Retina (tissue), 1 donor: ENCODE data around the gene AHDC1.
"Not testable (repeated sequence)": the region's sequence is repeated elsewhere in the genome, so short reads cannot be mapped to it uniquely, and the experiment has no call there.

Source experiments
- DNase-seq: peaks from one replicate; pipeline ENCODE4 v3.0.0-alpha.2; 2016

The AHDC1 gene

DNA sequence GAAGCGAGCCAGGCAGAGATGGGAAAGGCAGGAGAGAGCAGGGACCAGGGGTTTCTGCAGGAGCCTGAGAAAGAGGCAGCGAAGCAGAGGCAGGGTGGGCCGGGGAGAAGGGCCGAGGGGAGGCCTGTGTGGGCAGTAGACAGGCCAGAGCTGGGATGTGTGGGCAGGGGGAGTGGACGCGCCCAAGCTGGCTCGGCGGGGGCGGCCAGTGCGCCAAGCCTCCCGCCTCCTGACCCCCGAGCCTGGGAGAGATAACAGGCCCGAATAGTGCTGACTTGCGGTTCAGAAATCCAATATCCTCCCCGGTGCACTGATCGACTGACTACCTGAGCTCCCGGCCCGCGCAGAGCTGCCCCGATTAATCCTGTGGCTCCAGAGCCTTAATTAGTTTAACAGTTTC, 41.9 kb downstream of the AHDC1 start:
- peak; percentile 60 for DNase-seq

DNA sequence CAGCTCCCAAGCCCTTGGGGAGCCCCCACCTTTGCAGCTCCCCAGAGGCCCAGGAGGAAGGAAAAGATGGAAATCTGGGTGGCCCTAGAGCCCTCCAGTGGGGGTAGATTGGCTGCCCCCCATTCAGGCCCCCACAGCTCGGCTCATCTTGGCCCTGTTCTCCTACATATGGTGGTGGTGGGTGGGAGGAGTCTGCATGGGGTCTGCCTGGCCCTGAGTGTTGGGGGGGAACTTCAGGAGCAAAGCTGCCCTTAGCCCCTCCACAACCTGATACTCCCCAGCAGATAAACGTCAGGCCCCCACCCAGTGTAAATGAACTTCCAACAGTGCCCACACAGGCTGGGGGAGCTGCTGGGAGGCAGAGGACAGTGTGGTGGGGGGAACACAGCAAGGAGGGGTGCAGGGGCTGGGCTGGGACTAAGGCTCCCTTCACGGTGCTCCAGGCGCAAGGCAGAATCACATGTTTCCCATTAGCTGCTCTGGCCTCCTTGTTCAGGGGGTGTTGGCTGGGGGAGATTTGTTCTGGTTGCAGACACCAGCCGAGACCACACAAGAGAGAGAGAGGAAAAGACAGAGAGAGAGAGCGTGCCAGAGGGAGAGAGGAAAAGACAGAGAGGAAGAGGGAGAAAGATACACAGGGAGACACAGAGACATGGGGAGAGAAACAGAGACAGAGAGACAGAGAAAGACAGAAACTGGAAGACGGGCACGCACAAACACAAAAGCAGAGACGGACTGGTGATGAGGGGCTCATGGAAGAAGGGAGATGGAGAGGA, 42.6 kb downstream of the AHDC1 start:
- DNase-seq, result peak; percentile 30

DNA sequence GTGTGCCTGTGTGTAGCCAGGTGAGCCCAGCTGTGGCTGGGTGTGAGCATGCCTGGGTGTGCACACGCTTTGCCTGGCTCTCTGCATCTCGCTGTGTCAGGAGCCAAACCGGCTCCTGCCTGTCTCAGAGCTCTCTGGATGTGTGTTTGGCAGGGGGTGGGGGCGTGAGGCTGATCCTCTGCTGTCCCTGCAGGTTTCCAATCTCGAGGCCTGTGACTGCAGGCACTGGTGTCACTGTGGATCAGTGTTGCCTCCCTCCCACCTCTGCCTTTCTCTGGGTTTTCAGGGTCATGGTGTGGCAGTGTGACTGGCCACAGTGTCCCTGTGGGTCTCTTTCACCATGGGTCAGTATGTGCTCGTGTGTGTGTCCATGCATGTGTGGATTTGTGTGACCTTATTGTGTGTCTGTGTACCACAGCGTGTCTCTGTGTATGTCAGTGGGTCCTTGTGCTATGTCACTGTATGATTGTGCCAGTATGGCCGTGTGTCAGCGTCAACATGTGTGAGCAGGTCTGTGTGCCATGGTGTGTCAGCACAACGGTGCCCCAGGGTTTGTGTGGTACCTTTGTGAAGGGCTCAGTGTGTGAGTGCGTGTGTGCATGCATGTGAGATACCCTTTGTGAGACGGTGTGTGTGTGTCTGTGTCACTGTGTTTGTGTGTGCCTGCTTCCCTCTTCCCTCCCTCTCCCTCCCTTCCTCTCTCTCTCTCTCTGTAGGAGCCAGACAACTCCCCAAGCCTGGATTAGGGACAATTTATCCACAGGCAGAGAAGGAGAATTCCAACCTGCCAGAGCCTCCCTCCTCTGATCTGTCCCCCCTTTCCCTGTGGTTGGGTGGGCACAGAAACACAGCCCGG, 43.4 kb downstream of the AHDC1 start:
- peak; percentile 59 for DNase-seq

DNA sequence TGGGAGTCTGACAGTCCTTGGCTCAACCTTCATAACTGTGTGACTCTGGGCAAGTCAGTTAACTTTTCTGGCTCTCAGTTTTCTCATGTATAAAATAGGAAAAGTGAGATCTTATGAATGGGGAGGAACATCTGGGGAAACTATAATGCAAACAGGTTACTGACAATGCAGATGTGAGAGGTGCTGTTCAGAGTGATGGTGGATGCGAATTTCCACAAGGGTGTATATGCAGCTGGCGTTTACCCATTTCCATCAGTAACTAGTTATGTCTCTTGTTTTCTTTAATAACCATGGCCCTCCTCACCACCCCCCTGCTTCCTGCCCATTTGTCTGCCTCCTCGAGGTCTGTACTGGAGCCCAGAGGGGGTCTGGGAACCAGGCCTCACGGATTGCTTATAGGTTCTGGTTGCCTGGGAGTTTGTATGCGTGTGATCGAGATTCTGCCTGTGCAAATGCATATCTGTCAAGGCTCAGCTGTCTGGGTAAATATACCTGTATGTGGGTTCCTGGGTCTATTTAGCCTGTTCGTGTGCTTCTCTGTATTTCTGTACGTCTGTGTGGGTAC, 44.4 kb downstream of the AHDC1 start:
- DNase-seq, result no peak

DNA sequence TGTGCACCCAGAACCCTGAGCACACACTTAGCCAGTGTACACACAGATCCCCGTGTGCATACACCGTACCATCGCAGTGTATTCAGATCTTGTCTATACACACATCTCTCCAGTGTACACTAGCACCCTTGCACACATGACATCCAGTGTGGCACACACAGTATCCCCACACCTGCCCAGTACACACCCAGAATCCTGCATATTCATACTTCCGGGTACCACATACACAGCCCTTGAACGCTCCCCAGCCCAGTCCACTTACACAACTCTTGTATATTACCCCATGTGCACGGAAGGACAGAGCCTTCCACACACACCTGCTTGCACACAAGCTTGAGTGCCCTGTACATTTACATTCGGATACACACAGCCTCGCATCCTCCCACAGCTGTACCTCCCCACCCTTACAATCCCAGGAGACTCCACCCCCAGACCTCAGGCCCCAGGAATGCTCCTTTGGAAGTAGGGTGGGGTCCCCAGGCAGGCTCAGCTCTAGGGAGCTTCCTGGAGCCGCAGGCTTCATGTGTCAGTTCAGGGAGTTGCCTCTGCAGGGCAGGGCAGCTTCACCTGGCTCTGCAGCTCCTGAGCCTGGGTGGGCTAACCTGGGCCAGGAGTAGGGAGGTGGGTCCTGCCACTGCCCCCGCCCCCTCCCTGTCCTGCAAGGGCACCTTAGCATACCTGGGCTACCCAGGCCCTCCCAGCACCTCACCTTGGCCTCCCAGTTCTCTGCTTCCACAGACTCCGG, 46.2 kb downstream of the AHDC1 start:
- no peak for DNase-seq

DNA sequence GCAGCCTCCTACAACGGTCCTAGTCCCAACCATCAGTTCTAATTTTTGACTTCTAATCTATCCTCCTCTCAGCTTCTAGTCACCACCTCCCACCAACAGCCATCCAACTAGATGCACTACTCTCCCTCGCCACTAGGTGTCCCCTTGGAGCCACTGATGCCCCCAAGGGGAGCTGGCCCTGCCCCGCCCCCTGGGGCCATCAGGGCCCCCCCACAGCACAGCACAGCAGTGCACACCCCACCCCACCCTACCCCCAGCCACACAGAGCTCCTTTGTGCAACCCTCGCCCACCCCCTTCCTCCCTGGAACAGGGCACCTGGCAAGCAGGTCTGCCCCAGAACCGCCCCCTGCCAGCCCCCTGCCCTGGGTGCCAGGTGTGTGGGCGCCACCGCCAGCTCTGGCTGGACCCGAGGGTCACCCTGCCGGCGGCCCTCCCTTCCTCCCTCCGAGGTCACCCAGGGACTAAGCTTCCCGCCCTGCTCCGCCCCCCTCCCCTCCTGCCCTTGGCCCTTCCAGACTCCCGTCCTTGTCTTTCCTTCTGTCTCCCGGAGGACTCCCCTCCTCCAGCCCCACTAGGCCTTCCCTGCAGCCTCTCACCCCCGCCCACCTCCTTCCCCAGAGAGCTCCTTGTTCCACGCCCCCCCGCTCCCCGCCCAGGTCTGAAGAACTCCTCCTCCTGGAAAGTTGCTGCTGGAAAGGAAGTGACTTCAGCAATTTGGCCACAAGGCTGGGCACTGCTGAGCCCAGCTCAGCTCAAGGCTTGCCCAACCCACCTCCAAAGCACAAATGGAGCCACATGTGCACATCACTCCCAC, 47.0 kb downstream of the AHDC1 start:
- DNase-seq, result peak; percentile 72

DNA sequence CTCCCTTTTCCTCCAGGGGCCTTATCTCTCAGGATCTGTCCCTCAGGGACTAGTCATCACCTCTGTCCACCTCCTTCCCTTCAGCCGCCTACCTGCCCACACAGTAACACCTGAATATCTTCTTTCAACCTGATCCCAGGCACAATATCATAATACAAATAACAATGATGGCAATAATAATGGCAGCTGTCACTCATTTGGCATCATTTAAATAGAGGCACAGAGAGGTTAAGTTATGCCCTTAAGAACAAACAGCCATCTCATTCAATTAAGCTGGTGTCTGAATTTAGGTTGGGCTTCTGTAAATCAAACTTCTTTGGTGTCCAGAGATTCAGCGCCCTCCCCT, 47.5 kb downstream of the AHDC1 start:
- DNase-seq, result no peak

DNA sequence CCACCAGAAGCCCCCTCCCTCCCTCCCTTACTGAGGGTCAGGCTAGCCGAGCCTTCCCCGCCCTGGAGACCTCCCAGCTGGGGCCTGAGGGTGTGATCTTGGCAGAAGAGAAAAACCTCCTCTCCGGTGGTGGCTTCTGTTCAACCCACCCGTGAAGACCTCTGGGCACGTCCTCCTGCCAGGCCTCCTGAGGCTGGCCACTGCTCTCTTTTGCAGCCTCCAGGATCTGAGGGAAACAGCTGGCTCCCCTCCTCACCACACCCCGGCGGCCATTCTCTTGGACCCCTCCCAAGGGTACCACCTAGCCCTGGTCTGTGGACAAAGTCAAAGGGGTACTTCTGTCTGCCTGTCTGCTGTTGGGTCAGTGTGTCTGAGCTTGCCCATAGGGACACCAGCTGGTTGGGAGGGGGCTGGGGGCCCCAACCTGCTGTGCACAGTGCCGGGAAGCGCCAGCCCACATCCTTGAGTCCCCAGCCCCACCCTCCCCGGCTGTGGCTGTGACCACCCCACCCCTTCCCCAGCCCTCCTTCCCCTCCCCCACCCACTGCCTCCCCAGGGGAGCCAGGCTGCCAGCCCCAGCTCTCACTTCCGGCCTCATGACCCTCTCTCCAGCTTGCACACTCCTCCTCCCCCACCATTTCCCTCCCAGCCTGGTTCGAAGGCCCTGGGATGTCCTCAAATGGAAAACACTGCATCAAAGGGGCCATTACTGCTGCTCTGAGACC, 48.1 kb downstream of the AHDC1 start:
- no peak for DNase-seq

DNA sequence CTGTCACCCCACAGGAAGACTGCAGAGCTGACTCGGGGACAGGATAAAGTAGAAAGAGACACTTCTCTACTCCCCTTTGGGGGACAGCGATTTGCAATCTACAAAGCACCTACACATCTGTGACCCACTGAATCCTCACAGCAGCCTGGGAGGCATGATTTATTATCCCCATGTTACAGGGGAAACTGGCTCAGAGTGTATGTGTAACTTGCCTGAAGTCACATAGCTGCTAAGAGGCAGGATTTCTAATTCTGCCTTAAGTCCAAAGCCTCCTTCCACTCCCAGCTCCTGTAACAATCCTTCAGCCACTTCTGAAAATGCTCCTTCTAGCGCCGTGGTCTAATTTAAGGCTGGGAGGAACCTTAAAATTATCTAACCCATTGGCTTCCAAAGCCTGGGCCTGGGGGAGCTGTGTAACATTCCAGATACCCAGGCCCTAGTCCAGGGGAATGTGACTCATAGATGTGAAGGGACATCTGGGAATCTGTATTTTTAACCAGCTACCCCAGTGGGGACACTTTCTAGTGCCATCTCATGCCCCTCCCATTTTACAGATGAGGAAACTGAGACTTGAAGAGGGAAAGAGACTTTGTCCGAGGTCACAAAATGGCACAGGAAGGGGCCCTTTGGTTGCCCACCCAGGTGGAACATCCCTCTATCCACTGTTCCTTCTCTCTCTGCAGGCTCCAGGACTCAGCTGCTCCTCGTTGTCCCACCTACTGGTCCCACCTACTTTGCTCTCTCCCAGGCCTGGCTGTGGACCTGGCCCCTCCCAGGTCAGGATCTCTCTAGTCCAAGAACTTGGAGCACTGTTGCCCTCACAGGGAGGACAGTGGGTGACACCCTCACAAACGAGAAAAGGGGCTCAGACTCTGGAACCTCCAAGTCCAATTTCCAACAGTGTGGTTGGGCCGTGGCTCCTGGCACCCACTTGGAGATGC, 48.9 kb downstream of the AHDC1 start:
- DNase-seq, result no peak

DNA sequence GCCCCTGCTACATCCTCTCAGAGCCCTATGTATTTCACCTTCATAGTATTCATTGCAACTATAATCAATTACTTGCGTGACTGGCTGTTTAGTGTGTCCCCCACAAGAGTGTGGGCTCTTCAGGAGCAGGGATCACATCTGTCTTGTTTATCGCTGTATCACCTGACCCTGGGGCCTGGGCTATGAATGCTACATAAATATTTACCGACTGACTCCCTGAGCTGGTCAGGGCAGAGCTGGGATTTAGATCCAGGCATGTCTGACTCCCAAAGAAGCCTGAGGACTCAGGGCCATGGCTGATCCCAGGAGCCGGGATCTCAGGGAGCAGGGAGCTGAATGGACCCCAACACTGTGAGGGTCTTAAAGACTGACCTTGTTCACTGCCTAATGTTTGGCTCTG, 49.7 kb downstream of the AHDC1 start:
- no peak for DNase-seq

DNA sequence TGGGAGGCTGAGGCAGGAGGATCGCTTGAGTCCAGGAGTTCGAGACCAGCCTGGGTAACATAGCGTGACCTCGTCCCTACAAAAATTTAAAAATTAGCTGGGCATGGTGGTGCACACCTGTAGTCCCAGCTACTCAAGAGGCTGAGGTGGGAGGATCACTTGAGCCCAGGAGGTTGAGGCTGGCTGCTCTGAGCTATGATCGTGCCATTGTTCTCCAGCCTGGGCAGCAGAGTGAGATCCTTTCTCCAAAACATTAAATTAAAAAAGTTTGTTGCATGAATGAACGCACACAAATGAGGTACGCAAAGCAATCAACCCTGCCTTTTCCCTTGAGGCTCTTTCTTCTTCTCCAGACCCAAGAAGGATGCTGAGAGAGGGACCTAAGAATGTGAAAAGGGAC, 50.1 kb downstream of the AHDC1 start:
- DNase-seq, result not testable (repeated sequence)

DNA sequence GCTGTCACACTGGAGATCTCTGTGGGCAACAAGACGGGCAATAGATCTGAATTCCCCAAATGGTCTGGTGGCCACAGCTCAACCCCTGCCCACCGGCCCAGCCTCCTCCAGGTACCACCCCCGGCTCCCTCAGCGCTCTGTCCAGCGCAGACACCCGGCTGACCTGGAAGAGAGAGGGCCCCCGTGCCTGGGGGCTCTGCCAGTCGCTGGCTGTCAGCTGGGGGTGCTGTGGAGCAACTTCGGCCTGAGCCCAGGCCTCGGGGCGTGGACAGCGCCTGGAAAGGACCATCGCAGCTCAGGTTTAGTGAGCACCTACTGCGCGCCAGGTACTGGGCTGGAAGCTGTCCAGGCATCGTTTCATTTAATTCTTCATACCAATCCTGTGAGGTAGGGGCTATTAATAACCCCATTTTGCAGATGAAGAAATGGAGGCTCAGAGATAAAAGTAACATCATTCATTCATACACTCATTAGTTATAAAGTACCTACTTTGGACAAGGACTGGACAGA, 51.0 kb downstream of the AHDC1 start:
- no peak for DNase-seq

DNA sequence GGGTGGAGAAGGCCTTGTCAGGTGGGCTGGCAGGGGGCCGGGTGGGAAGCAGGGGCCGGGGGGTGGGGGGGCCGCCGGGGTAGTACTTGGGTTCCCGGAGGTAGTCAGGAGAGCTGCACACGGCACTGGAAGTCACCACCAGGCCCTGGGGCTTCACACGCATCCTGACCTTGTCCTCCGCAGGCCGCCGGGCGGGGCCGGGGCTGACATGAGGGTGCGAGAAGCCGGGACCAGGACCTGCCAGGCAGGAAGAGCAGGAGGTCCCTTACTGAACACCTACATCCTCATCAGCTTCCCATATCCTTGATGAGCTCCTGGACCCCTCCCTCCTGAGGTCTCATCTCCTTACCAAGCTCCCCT, 52.0 kb downstream of the AHDC1 start:
- DNase-seq, result no peak

DNA sequence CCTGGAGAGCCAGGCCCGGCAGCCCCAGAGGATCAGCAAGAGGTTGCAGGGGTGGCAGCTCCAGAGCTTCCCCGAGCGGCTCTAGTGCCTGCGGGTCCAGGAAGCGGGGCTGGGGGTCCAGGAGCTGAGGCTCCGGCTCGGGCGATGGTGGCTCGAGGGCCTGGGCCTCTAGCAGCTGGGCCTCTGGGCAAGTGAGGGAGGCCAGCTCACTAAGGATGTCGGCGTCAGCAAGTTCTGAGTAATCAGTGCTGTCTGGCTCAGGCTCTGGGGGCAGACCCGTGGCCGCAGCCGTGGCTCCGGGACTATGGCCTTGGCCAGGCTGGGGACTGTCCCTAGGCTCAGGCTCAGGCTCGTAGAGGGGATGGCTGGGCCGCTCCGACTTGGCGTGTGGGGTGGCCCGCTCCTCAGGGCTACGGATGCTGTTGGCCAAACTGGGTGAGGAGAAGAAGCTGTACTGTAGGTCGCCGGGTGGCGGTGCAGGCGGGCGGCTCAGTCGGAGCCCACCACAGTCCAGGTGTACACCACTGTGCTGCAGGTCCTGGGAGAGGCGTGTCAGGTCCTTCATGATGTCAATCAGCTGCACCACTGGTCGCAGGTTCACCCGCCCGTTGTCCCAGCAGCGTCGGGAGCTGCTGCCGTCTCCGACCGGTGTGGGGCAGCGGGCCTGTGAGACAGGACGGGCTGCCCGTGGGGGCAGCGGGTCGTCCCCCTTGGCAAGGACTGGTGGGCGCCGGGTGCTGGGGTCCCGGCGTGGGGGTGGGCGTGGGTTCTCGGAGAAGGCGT, 52.6 kb downstream of the AHDC1 start:
- no peak for DNase-seq

DNA sequence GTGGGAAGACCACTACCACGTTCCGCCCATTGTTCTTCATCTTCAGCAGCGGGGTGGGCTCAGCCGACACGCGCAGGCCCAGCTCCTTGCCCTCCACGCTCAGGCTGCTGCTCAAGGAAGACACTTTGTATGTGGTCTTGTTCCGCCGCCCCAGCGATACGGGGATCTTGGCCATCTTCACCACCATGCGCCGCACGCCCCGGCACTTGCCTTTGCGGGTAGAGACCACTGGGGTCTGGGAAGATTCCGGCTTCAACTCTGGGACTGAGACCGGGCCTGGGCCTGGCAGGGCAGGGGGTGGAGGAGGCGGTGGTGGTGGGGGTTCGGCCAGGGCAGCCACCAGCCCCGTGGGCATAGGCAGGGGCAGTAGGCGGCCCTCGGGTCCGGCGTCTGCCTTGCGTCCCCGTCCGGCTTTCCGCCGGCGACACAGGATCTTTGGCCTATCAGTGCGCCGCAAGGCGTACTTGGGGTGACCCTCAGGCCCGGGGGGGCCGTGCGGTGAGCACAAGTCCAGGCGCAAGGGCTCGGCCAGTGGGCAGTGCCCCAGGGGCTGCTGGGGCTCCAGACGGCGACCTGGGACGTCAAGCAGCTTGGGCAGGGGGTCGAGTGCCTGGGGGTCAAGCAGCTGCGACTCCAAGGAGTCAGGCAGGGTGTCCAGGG, 53.3 kb downstream of the AHDC1 start:
- DNase-seq, result no peak

DNA sequence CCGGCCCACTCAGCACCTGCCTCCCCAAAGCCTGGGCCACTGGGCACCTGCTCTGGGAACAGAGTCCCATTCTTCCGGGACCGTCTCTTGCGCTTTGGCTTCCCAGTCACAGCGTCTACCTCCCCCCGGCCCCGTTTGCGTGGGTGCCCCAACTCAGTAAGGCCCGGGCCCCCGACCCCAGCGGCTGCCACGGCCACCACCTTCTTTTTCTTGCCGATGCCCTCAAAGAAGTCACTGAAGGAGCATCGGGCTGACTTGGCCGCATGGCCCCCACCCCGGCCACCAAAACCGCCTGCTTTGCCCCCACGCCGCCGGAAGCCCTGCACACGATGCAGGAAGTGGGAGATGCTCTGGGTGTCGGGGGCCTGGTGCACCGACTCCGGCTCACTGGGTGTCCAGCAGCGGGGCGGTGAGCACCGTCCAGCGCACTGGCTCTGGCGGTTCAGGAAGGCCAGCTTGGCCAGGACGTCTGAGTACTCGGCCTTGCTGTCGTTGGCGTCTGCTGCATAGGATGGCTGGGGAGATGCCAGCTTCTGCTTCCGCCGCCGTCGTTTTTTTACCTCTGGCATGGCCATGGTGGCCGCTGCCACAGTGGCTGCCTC, 54.0 kb downstream of the AHDC1 start:
- DNase-seq, result no peak

DNA sequence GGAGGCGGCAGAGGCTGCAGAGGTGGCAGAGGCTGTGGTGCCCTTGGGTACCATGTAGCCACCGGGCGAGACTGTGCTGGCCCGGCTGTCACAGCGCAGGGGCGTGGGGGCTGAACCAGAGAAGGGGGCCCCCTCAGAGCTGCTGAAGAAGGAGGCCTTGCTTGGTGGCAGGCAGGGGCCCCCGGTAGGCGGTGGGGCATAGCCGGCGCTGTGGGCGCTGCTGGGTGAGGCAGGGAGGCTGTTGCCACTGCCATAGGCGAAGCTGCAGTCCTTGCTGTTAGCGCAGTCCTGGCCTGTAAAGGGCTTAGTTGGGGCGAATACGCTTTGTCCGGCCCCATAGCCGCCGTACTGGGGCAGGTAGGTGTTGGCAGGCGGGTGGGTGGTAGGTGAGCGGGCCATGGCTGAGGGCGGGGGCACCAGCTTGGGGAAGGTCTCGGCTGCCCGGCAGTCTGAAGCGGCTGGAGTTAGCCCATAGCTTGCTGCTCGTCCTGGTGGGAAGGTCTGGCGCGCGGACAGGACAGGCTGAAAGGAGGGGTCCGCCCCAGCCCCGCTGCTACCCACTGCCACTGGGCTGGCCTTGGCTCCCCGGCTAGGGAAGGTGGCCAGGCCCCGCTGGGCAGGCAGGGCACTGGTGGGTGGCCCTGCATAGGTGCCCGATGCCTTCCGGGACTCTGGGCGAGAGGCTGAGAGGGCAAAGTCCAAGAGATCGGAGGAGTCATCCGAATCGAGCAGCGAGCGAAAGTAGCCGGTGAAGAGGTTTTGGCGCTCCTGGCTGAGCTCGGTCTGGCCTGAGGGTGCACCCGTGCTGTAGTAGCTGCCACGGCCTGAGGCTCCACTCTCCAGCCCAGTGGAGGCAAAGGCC, 54.9 kb downstream of the AHDC1 start:
- no peak for DNase-seq
